PC-9 (cell line): ENCODE measurements around the gene DMXL1. TPM values are rescaled to one million over a fixed set of nuclear protein-coding genes. Genes with fewer than 3 reads are reported as not detected.

Source experiments
- BruUV-seq: library from RNA; stranded (reverse); fragments of 400-500 nt; replicated peaks from 2 replicates; lab custom pipeline; 2021; lab: Mats Ljungman, UMichigan
- CTCF ChIA-PET: fragments of 300-600 bp; sonication (Branson Sonifier 250); formaldehyde crosslinking; loops from one replicate; lab custom pipeline; 2022; ENCODE audit warnings: antibody characterized with exemption; lab: Charles Lee
- POLR2A ChIA-PET: fragments of 300-600 bp; sonication (Branson Sonifier 250); formaldehyde crosslinking; loops from one replicate; lab custom pipeline; 2022; ENCODE audit warnings: antibody characterized with exemption; ENCODE audit not compliant: unreplicated experiment; lab: Charles Lee
- DNase-seq, 2 experiments: peaks; one replicate each; pipeline versions ENCODE4 v3.0.0 to v3.0.0-alpha.2; 2015 to 2022; ENCODE audit warnings: mixed read lengths in 1 of 2
- H2AFZ ChIP-seq: fragments of 200-600 bp; sonication (generic); 2 replicates; pipeline ENCODE4 v1.8.1; 2017; ENCODE audit warnings: antibody characterized with exemption
- H3F3A ChIP-seq: fragments of 200-600 bp; sonication (generic); 2 replicates; pipeline ENCODE4 v1.8.1; 2017; ENCODE audit warnings: antibody characterized with exemption, mild to moderate bottlenecking, low read depth; ENCODE audit not compliant: insufficient read depth
- H3K27ac ChIP-seq: fragments of 200-600 bp; sonication (generic); 2 replicates; pipeline ENCODE4 v1.6.1; 2016; ENCODE audit warnings: mixed run types
- H3K27me3 ChIP-seq: fragments of 200-600 bp; sonication (generic); 2 replicates; pipeline ENCODE4 v1.6.1; 2016; ENCODE audit warnings: low read depth, mixed run types; ENCODE audit not compliant: insufficient read depth
- H3K36me3 ChIP-seq: fragments of 200-600 bp; sonication (generic); 2 replicates; pipeline ENCODE4 v1.6.1; 2016; ENCODE audit warnings: low read depth, mixed run types
- H3K4me1 ChIP-seq: fragments of 200-600 bp; sonication (generic); replicated peaks from 2 replicates; pipeline ENCODE4 v1.6.1; 2016; ENCODE audit warnings: mixed run types; ENCODE audit not compliant: insufficient read depth
- H3K4me2 ChIP-seq: fragments of 200-600 bp; sonication (generic); 2 replicates; pipeline ENCODE4 v1.6.1; 2017; ENCODE audit warnings: mixed run types
- H3K4me3 ChIP-seq: fragments of 200-600 bp; sonication (generic); 2 replicates; pipeline ENCODE4 v1.6.1; 2016; ENCODE audit warnings: mixed run types
- H3K79me2 ChIP-seq: fragments of 200-600 bp; sonication (generic); 2 replicates; pipeline ENCODE4 v1.6.1; 2017; ENCODE audit warnings: low read depth, mixed run types
- H3K9me2 ChIP-seq: fragments of 200-600 bp; sonication (generic); 2 replicates; pipeline ENCODE4 v1.8.1; 2017; ENCODE audit warnings: mild to moderate bottlenecking; ENCODE audit not compliant: insufficient read depth
- H3K9me3 ChIP-seq: fragments of 200-600 bp; sonication (generic); 2 replicates; pipeline ENCODE4 v1.8.1; 2016; ENCODE audit warnings: low read depth; ENCODE audit not compliant: insufficient read depth
- H4K20me1 ChIP-seq: fragments of 200-600 bp; sonication (generic); 2 replicates; pipeline ENCODE4 v1.8.1; 2017; ENCODE audit not compliant: insufficient read depth
- CTCF ChIP-seq: fragments of 200-600 bp; sonication (generic); conservative IDR thresholded peaks from 2 replicates; pipeline ENCODE4 v1.6.1; 2017; ENCODE audit warnings: mixed run types, antibody characterized with exemption, mild to moderate bottlenecking, moderate library complexity
- EZH2 ChIP-seq: fragments of 200-600 bp; sonication (generic); IDR thresholded peaks from 2 replicates; pipeline ENCODE4 v1.8.0; 2017; ENCODE audit warnings: antibody characterized with exemption, low read depth
- intact Hi-C: fragments of 100-400 bp; cut with micrococcal nuclease; formaldehyde crosslinking; loops from one replicate; pipeline ENCODE4 v1.10.0; 2022; ENCODE audit not compliant: unreplicated experiment
- total RNA-seq: library from RNA; stranded (reverse); gene quantifications from 2 replicates; pipeline ENCODE4 v1.2.3, GENCODE V29; 2021

The DMXL1 gene
- total RNA-seq, 1 experiment from 2014 or later: 27.3 TPM

- no peak overlapping the region for H3K4me3 ChIP-seq
- H3K4me2 ChIP-seq: no peak overlapping the region
- CTCF ChIA-PET: no interaction called here
- H3K27me3 ChIP-seq: no peaks in the 10 kb centered on the region
- DNase-seq: no peak
- no peaks in the 10 kb centered on the region for H3K9me2 ChIP-seq
- no peaks in the 10 kb centered on the region for H3K9me3 ChIP-seq
- no TSS peak for BruUV-seq
- H3K27ac ChIP-seq: no peak overlapping the region
- intact Hi-C loops: no loop called here
- POLR2A ChIA-PET: no interaction called here
- H3K79me2 ChIP-seq: no peaks in the 10 kb centered on the region
- TF ChIP-seq EZH2 (no peak), CTCF (no peak)
- no peaks in the 10 kb centered on the region for H3F3A ChIP-seq
- H3K4me1 ChIP-seq: no peaks in the 10 kb centered on the region
- no peaks in the 10 kb centered on the region for H3K36me3 ChIP-seq
- H2AFZ ChIP-seq: no peak overlapping the region
- no peaks in the 10 kb centered on the region for H4K20me1 ChIP-seq
Observed at GRCh38 chr5:119055294-119055693, 15.6 kb upstream of the DMXL1 start.

GRCh38 chr5:119058979-119059529 lies 11.8 kb upstream of the DMXL1 start:
- Histone ChIP-seq H3F3A (no peaks in the 10 kb centered on the region), H3K9me2 (no peaks in the 10 kb centered on the region), H3K27me3 (no peaks in the 10 kb centered on the region), H3K79me2 (no peaks in the 10 kb centered on the region), H3K36me3 (no peaks in the 10 kb centered on the region), H3K9me3 (no peaks in the 10 kb centered on the region), H3K27ac (no peak overlapping the region), H3K4me3 (no peak overlapping the region), H3K4me1 (no peaks in the 10 kb centered on the region), H3K4me2 (no peak overlapping the region), H2AFZ (no peak overlapping the region), H4K20me1 (no peaks in the 10 kb centered on the region)
- POLR2A ChIA-PET: no interaction called here
- no peak for DNase-seq
- no TSS peak for BruUV-seq
- intact Hi-C loops: no loop called here
- CTCF ChIA-PET: no interaction called here
- TF ChIP-seq CTCF (no peak), EZH2 (no peak)

GRCh38 chr5:119059740-119060255 lies 11.1 kb upstream of the DMXL1 start:
- DNase-seq: no peak
- Histone ChIP-seq H3K9me3 (no peaks in the 10 kb centered on the region), H3K9me2 (no peaks in the 10 kb centered on the region), H3K4me2 (no peak overlapping the region), H4K20me1 (no peaks in the 10 kb centered on the region), H3K79me2 (no peaks in the 10 kb centered on the region), H3F3A (no peaks in the 10 kb centered on the region), H3K27me3 (no peaks in the 10 kb centered on the region), H3K4me1 (no peaks in the 10 kb centered on the region), H3K4me3 (no peak overlapping the region), H3K36me3 (no peaks in the 10 kb centered on the region), H2AFZ (no peak overlapping the region), H3K27ac (no peak overlapping the region)
- intact Hi-C loops: no loop called here
- TF ChIP-seq CTCF (no peak), EZH2 (no peak)
- POLR2A ChIA-PET: interaction anchor here (0.6 kb wide), 1 partner anchor 476 kb away, joined by 6 read pairs; no protein-coding TSS in a partner anchor
- no TSS peak for BruUV-seq
- CTCF ChIA-PET: no interaction called here
